Spleen (tissue), 7 donors: ENCODE data around the gene ERCC1.

Experiments used
- POLR2A ChIP-seq, 3 donors: fragments of 450-650 bp; IDR thresholded peaks; one replicate each; pipeline ENCODE4 v1.5.1; 2017; ENCODE audit warnings: antibody characterized with exemption in 3 of 3, mild to moderate bottlenecking in 1 of 3
- POLR2AphosphoS5 ChIP-seq, 3 donors: sonication (generic); formaldehyde crosslinking; IDR thresholded peaks; one replicate each; pipeline ENCODE4 v1.5.1; 2017; ENCODE audit warnings: antibody characterized with exemption in 3 of 3
- TF ChIP-seq, protein P1 (sequence below), 11 experiments: fragments of 200-600 bp in 7 of 11; fragments of 450-650 bp in 4 of 11; sonication (generic) in 4 of 11; IDR thresholded peaks in 8 of 11; conservative IDR thresholded peaks in 3 of 11; 1 replicate in 7 of 11; 2 replicates in 4 of 11; pipeline versions ENCODE4 v1.4.0 to v1.8.0; 2016 to 2021; ENCODE audit warnings: antibody characterized with exemption in 11 of 11, inconsistent platforms in 4 of 11, mild to moderate bottlenecking in 1 of 11
- donor health status: DM: no; HTN: no; CAD: no; lungs with moderate emphysema.
- donor health status: DM: no; HTN: no; CAD: no.
- donor health status: DM: no; HTN: no; CAD: no.

- TF ChIP-seq, protein P1, sequence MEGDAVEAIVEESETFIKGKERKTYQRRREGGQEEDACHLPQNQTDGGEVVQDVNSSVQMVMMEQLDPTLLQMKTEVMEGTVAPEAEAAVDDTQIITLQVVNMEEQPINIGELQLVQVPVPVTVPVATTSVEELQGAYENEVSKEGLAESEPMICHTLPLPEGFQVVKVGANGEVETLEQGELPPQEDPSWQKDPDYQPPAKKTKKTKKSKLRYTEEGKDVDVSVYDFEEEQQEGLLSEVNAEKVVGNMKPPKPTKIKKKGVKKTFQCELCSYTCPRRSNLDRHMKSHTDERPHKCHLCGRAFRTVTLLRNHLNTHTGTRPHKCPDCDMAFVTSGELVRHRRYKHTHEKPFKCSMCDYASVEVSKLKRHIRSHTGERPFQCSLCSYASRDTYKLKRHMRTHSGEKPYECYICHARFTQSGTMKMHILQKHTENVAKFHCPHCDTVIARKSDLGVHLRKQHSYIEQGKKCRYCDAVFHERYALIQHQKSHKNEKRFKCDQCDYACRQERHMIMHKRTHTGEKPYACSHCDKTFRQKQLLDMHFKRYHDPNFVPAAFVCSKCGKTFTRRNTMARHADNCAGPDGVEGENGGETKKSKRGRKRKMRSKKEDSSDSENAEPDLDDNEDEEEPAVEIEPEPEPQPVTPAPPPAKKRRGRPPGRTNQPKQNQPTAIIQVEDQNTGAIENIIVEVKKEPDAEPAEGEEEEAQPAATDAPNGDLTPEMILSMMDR (IDR thresholded peaks at IDR 0.05 in 8 of 11, conservative IDR thresholded peaks at IDR 0.05 in 3 of 11), result no peak
- no peak for TF ChIP-seq POLR2A (IDR thresholded peaks at IDR 0.05)
- no peak for TF ChIP-seq POLR2AphosphoS5 (IDR thresholded peaks at IDR 0.05)
Observed at GRCh38 chr19:45391871-45392665, 31.6 kb downstream of the ERCC1 start.
